Spleen (tissue), 11 donors: ENCODE results near the gene TNKS1BP1. TPM values are rescaled to one million over a fixed set of nuclear protein-coding genes. Genes with fewer than 3 reads are reported as not detected.

ENCODE experiments used
- DNase-seq: peaks from one replicate; pipeline ENCODE4 v3.0.0-alpha.2; 2020
- H3K27ac ChIP-seq, 8 donors: fragments of 200-600 bp; sonication (generic) in 7 of 8; 1 replicate in 4 of 8; 2 replicates in 4 of 8; pipeline versions ENCODE4 v1.5.0 to v1.8.0; 2016 to 2021; ENCODE audit warnings: inconsistent platforms in 4 of 8, mild to moderate bottlenecking in 4 of 8, moderate library complexity in 1 of 8
- H3K27me3 ChIP-seq, 7 donors: fragments of 200-600 bp; sonication (generic) in 6 of 7; replicated peaks in 1 of 7; 1 replicate in 4 of 7; 2 replicates in 3 of 7; pipeline versions ENCODE4 v1.5.0 to v1.8.0; 2016 to 2021; ENCODE audit warnings: inconsistent platforms in 3 of 7, mild to moderate bottlenecking in 1 of 7
- H3K36me3 ChIP-seq, 6 donors: fragments of 200-600 bp; sonication (generic) in 5 of 6; 1 replicate in 4 of 6; 2 replicates in 2 of 6; pipeline versions ENCODE4 v1.5.0 to v1.8.0; 2016 to 2021; ENCODE audit warnings: inconsistent platforms in 2 of 6
- H3K4me1 ChIP-seq, 6 donors: fragments of 200-600 bp; sonication (generic) in 5 of 6; 1 replicate in 3 of 6; 2 replicates in 3 of 6; pipeline versions ENCODE4 v1.5.0 to v1.8.0; 2016 to 2021; ENCODE audit warnings: inconsistent platforms in 3 of 6
- H3K4me3 ChIP-seq, 8 donors: fragments of 200-600 bp; sonication (generic) in 7 of 8; 1 replicate in 4 of 8; 2 replicates in 4 of 8; pipeline versions ENCODE4 v1.5.0 to v1.8.0; 2016 to 2021; ENCODE audit warnings: inconsistent platforms in 4 of 8, mild to moderate bottlenecking in 4 of 8, moderate library complexity in 2 of 8
- H3K9me3 ChIP-seq, 8 donors: fragments of 200-600 bp; sonication (generic) in 7 of 8; 1 replicate in 4 of 8; 2 replicates in 4 of 8; pipeline versions ENCODE4 v1.5.0 to v1.8.0; 2016 to 2021; ENCODE audit warnings: inconsistent platforms in 4 of 8
- POLR2A ChIP-seq, 3 donors: fragments of 450-650 bp; IDR thresholded peaks; one replicate each; pipeline ENCODE4 v1.5.1; 2017; ENCODE audit warnings: antibody characterized with exemption in 3 of 3, mild to moderate bottlenecking in 1 of 3
- POLR2AphosphoS5 ChIP-seq, 3 donors: sonication (generic); formaldehyde crosslinking; IDR thresholded peaks; one replicate each; pipeline ENCODE4 v1.5.1; 2017; ENCODE audit warnings: antibody characterized with exemption in 3 of 3
- WGBS, 5 donors: extraction: QIAGEN DNeasy Blood & Tissue Kit in 3 of 5; methylation state at CpG; one replicate each; pipeline versions ENCODE4 v1.1.5 to v1.1.7; 2013 to 2018; 5-methylcytosine and 5-hydroxymethylcytosine counted together
- intact Hi-C: fragments of 100-400 bp; cut with DNase I; formaldehyde crosslinking; loops from one replicate; pipeline ENCODE4 v1.15.0; 2023; ENCODE audit warnings: low total_unique reads
- polyA plus RNA-seq, 3 donors: library from polyadenylated mRNA; stranded (reverse); fragments of 200-250 nt; gene quantifications; one replicate each; pipeline ENCODE4 v1.2.1, GENCODE V29; 2013
- total RNA-seq, 7 donors: library from RNA; depleted of rRNA in 3 of 7; stranded (reverse); fragments of >200 nt in 3 of 7; fragmentation: NEBNext Ultra II Directional in 4 of 7; extraction: Animal tissue kit (Norgen Biotek cat#: 25700) in 4 of 7; gene quantifications; one replicate each; pipeline versions ENCODE4 v1.1.0 to v1.2.1, GENCODE V29; 2016 to 2021
- TF ChIP-seq, protein P1 (sequence below), 11 experiments: fragments of 200-600 bp in 7 of 11; fragments of 450-650 bp in 4 of 11; sonication (generic) in 4 of 11; IDR thresholded peaks in 8 of 11; conservative IDR thresholded peaks in 3 of 11; 1 replicate in 7 of 11; 2 replicates in 4 of 11; pipeline versions ENCODE4 v1.4.0 to v1.8.0; 2016 to 2021; ENCODE audit warnings: antibody characterized with exemption in 11 of 11, inconsistent platforms in 4 of 11, mild to moderate bottlenecking in 1 of 11
- donor health status: healthy with polysubstance abuse.
- donor health status: DM: no; HTN: no; CAD: no; lungs with moderate emphysema.
- donor health status: DM: no; HTN: no; CAD: no.
- donor health status: Bipolar disorder and iron deficiency.
- donor health status: healthy.
- donor health status: DM: no; HTN: no; CAD: no.
- donor health status: DM: yes; HTN: yes; CAD: no.

Gene TNKS1BP1
- total and polyA plus RNA-seq, 10 donors = 19.8 to 126 (median 48.2) TPM

DNA sequence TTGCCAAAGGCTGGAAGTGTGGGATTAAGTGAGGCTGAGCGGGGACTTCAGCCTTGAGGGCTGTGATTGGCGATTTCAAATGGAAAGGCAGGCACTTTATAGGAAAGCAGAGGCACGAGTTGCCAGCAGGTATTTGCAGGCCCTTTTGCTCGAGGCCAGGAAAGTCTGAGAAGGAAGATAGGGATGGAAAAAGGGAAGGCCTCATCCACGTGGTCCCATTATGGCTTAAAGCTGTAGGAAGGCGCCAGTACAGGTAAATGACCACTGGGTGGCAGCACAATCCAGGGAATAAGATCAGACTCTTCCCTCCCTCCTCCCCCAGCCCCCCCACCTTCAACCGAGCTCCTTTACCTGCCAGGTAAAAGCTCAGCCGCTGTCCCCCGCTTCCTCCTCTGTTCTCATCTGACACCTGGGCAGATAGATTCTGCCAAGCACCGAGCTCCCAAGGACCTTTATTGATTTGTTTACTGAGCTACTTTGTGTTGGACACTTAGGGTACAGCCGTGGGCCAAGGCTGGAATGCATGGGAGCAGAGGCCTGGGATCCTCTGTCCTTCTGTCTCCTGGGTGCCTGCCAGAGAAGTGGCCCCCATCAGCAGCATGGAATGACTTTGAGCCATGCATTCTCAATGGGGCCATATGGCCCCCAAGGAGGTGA lies 20.9 kb upstream of the TNKS1BP1 start:
- H3K4me3 ChIP-seq = no peak overlapping the region
- TF ChIP-seq POLR2AphosphoS5 (IDR thresholded peaks at IDR 0.05) = no peak
- TF ChIP-seq, protein P1, sequence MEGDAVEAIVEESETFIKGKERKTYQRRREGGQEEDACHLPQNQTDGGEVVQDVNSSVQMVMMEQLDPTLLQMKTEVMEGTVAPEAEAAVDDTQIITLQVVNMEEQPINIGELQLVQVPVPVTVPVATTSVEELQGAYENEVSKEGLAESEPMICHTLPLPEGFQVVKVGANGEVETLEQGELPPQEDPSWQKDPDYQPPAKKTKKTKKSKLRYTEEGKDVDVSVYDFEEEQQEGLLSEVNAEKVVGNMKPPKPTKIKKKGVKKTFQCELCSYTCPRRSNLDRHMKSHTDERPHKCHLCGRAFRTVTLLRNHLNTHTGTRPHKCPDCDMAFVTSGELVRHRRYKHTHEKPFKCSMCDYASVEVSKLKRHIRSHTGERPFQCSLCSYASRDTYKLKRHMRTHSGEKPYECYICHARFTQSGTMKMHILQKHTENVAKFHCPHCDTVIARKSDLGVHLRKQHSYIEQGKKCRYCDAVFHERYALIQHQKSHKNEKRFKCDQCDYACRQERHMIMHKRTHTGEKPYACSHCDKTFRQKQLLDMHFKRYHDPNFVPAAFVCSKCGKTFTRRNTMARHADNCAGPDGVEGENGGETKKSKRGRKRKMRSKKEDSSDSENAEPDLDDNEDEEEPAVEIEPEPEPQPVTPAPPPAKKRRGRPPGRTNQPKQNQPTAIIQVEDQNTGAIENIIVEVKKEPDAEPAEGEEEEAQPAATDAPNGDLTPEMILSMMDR (IDR thresholded peaks at IDR 0.05 in 8 of 11, conservative IDR thresholded peaks at IDR 0.05 in 3 of 11) = peak; percentile 71 to 95 (median 87)
- intact Hi-C loops = loop anchor here (10.0 kb wide), 1 partner anchor 299 kb away; the partner anchor contains the start of gene YPEL4
- peaks cover 0 to 7% (median 0%) of the 10 kb centered on the region in 7 donors for H3K27me3 ChIP-seq
- WGBS, 5 donors = 20 to 26% (median 23%) methylated on average over 11 of the region's 11 CpGs
- H3K27ac ChIP-seq = no peak overlapping the region
- H3K4me1 ChIP-seq = peaks cover 0 to 15% (median 9%) of the 10 kb centered on the region in 6 donors
- H3K9me3 ChIP-seq = no peaks in the 10 kb centered on the region
- no peaks in the 10 kb centered on the region for H3K36me3 ChIP-seq
- peak; percentile 82 for DNase-seq

DNA sequence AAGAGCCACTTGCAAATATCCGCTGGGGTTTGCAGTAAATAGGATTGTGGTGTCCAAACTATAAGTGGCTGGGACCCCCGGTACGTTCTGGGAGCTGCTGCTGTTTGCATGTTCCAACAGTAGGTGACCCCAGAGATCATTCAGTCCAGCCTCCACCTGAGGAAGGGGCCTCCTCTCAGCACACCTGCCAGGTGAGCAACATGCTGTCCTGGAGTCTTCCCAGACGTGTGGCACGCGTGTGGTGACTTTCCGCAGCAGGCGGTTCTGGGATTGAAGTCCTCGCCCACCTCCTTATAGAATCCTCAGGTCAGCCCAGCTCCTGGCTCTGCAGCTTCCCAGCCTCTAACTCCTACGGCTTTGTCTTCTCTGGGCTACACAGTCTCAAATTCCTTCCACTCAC lies 20.1 kb upstream of the TNKS1BP1 start:
- H3K27me3 ChIP-seq = no peaks in the 10 kb centered on the region
- 89 to 93% (median 93%) methylated on average over 10 of the region's 10 CpGs for WGBS, 5 donors
- H3K27ac ChIP-seq = no peak overlapping the region
- H3K4me3 ChIP-seq = no peak overlapping the region
- H3K36me3 ChIP-seq = no peaks in the 10 kb centered on the region
- peaks cover 0 to 12% (median 7%) of the 10 kb centered on the region in 6 donors for H3K4me1 ChIP-seq
- TF ChIP-seq POLR2AphosphoS5 (IDR thresholded peaks at IDR 0.05) = no peak
- no peak for TF ChIP-seq POLR2A (IDR thresholded peaks at IDR 0.05)
- TF ChIP-seq, protein P1 (IDR thresholded peaks at IDR 0.05 in 8 of 11, conservative IDR thresholded peaks at IDR 0.05 in 3 of 11) = no peak
- no peaks in the 10 kb centered on the region for H3K9me3 ChIP-seq
- intact Hi-C loops = loop anchor here (10.0 kb wide), 1 partner anchor 300 kb away; the partner anchor contains the start of gene YPEL4
- peak; percentile 69 for DNase-seq

DNA sequence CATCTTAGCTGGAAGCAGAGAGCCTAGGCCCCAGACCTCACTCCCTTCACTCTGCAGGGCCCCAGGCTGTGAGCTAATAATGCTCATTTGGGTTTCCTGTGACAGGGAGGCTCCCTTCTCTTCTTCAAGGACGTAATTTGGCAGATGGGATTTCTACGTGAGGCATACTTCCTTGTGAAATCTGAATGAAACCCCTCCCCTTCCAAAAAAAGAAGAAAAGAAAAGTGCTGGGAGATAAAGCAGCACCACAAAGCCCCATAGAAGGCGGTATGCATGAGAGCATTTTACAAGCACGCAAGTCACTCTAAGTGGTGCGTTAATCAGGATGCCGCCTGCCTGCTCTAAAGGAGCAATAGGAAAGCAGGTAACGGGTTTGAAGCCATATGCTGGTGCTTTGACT lies 19.1 kb upstream of the TNKS1BP1 start:
- Histone ChIP-seq H3K9me3 (no peaks in the 10 kb centered on the region), H3K36me3 (no peaks in the 10 kb centered on the region), H3K27ac (no peak overlapping the region), H3K4me3 (no peak overlapping the region), H3K27me3 (no peaks in the 10 kb centered on the region), H3K4me1 (peaks cover 0 to 8% (median 5%) of the 10 kb centered on the region in 6 donors)
- TF ChIP-seq, protein P1 (IDR thresholded peaks at IDR 0.05 in 8 of 11, conservative IDR thresholded peaks at IDR 0.05 in 3 of 11) = no peak
- TF ChIP-seq POLR2A (IDR thresholded peaks at IDR 0.05) (no peak), POLR2AphosphoS5 (IDR thresholded peaks at IDR 0.05) (no peak)
- no peak for DNase-seq
- intact Hi-C loops = loop anchor here (10.0 kb wide), 1 partner anchor 301 kb away; the partner anchor contains the start of gene YPEL4
- WGBS, 5 donors = 60 to 79% (median 68%) methylated on average over 7 of the region's 7 CpGs

DNA sequence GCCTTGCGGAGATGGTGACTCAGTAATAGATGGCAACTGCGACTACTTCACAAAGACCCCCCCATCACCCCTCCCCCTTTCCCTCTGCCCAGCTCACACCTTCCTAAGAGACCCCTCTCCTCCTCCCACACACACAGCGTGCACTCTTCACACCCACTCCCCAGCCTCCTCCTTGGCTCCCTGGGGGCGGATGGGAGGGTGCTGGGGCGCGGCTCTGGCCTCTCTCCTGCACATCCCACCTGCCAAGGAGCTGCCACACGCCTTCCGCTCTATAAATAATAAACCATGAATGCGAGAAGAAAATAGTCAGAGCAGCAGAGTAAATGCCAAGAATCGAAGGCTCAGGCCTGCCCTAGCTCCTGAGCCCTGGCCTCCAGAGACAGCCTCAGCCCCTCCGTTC lies 17.9 kb upstream of the TNKS1BP1 start:
- DNase-seq = peak; percentile 64
- no peaks in the 10 kb centered on the region for H3K27me3 ChIP-seq
- H3K27ac ChIP-seq = no peak overlapping the region
- 89 to 94% (median 92%) methylated on average over 11 of the region's 11 CpGs for WGBS, 5 donors
- no peak overlapping the region for H3K4me3 ChIP-seq
- intact Hi-C loops = loop anchor here (10.0 kb wide), 1 partner anchor 302 kb away; the partner anchor contains the start of gene YPEL4
- no peak for TF ChIP-seq POLR2AphosphoS5 (IDR thresholded peaks at IDR 0.05)
- TF ChIP-seq, protein P1 (IDR thresholded peaks at IDR 0.05 in 8 of 11, conservative IDR thresholded peaks at IDR 0.05 in 3 of 11) = no peak
- no peak for TF ChIP-seq POLR2A (IDR thresholded peaks at IDR 0.05)
- H3K36me3 ChIP-seq = no peaks in the 10 kb centered on the region
- peaks cover 0 to 8% (median 5%) of the 10 kb centered on the region in 6 donors for H3K4me1 ChIP-seq
- no peaks in the 10 kb centered on the region for H3K9me3 ChIP-seq
